ENCODE measurements around the gene LARP4.

DNA sequence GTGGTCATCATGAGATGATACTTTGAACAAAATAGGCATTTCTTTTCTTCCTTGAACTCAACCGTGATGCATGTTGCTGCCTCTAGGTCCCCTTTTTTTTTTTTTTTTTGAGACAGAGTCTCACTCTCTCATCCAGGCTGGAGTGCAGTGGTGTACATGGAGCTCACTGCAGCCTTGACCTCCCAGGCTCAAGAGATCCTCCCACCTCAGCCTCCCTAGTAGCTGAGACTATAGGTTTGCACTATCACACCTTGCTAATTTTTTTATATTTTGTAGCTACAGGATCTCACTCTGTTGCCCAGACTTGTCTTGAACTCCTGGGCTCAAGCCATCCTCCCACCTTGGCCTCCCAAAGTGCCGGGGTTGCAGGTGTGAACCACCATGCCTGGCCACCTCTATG, 124.7 kb downstream of the LARP4 start:
- TF ChIP-seq ZNF660 (tag by site-specific recombination; IDR thresholded peaks at IDR 0.05), result no peak
- TF ChIP-seq, protein P1, sequence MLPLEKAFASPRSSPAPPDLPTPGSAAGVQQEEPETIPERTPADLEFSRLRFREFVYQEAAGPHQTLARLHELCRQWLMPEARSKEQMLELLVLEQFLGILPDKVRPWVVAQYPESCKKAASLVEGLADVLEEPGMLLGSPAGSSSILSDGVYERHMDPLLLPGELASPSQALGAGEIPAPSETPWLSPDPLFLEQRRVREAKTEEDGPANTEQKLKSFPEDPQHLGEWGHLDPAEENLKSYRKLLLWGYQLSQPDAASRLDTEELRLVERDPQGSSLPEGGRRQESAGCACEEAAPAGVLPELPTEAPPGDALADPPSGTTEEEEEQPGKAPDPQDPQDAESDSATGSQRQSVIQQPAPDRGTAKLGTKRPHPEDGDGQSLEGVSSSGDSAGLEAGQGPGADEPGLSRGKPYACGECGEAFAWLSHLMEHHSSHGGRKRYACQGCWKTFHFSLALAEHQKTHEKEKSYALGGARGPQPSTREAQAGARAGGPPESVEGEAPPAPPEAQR (tag by site-specific recombination; IDR thresholded peaks at IDR 0.05), result no peak
- no peak for TF ChIP-seq ZSCAN23 (tag by site-specific recombination; IDR thresholded peaks at IDR 0.05)
- TF ChIP-seq ZNF341 (tag by site-specific recombination; IDR thresholded peaks at IDR 0.05; ENCODE audit: low read depth), result no peak
- TF ChIP-seq, protein P2, sequence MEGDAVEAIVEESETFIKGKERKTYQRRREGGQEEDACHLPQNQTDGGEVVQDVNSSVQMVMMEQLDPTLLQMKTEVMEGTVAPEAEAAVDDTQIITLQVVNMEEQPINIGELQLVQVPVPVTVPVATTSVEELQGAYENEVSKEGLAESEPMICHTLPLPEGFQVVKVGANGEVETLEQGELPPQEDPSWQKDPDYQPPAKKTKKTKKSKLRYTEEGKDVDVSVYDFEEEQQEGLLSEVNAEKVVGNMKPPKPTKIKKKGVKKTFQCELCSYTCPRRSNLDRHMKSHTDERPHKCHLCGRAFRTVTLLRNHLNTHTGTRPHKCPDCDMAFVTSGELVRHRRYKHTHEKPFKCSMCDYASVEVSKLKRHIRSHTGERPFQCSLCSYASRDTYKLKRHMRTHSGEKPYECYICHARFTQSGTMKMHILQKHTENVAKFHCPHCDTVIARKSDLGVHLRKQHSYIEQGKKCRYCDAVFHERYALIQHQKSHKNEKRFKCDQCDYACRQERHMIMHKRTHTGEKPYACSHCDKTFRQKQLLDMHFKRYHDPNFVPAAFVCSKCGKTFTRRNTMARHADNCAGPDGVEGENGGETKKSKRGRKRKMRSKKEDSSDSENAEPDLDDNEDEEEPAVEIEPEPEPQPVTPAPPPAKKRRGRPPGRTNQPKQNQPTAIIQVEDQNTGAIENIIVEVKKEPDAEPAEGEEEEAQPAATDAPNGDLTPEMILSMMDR (tag by site-specific recombination; IDR thresholded peaks at IDR 0.05), result no peak
- no peak for TF ChIP-seq GLI2 (tag by site-specific recombination; IDR thresholded peaks at IDR 0.05; ENCODE audit: borderline replicate concordance, low read depth)
- TF ChIP-seq ZNF521 (tag by site-specific recombination; IDR thresholded peaks at IDR 0.05), result no peak
- no peak for TF ChIP-seq ZNF239 (tag by site-specific recombination; IDR thresholded peaks at IDR 0.05)
- no peak for TF ChIP-seq SP7 (tag by site-specific recombination; IDR thresholded peaks at IDR 0.05)
- no peak for TF ChIP-seq ZNF394 (tag by site-specific recombination; IDR thresholded peaks at IDR 0.05; ENCODE audit: borderline replicate concordance)
- TF ChIP-seq, protein P3, sequence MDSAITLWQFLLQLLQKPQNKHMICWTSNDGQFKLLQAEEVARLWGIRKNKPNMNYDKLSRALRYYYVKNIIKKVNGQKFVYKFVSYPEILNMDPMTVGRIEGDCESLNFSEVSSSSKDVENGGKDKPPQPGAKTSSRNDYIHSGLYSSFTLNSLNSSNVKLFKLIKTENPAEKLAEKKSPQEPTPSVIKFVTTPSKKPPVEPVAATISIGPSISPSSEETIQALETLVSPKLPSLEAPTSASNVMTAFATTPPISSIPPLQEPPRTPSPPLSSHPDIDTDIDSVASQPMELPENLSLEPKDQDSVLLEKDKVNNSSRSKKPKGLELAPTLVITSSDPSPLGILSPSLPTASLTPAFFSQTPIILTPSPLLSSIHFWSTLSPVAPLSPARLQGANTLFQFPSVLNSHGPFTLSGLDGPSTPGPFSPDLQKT (IDR thresholded peaks at IDR 0.05; ENCODE audit: borderline replicate concordance, low read depth, low read length), result no peak
- TF ChIP-seq, protein P4, sequence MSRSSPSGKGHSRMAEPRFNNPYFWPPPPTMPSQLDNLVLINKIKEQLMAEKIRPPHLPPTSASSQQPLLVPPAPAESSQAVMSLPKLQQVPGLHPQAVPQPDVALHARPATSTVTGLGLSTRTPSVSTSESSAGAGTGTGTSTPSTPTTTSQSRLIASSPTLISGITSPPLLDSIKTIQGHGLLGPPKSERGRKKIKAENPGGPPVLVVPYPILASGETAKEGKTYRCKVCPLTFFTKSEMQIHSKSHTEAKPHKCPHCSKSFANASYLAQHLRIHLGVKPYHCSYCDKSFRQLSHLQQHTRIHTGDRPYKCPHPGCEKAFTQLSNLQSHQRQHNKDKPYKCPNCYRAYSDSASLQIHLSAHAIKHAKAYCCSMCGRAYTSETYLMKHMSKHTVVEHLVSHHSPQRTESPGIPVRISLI (tag by site-specific recombination; IDR thresholded peaks at IDR 0.05), result no peak
- no peak for TF ChIP-seq ZNF324 (tag by site-specific recombination; IDR thresholded peaks at IDR 0.05)
- TF ChIP-seq ZBTB21 (tag by site-specific recombination; IDR thresholded peaks at IDR 0.05), result no peak

Measured in HEK293 (cell line).